Panc1 (cell line): ENCODE measurements around the gene PPP2R1B. TPM values are rescaled to one million over a fixed set of nuclear protein-coding genes. Genes with fewer than 3 reads are reported as not detected.
"Not testable (repeated sequence)": the region's sequence is repeated elsewhere in the genome, so short reads cannot be mapped to it uniquely, and the experiment has no call there.

ENCODE experiments used
- ATAC-seq: fragments of 200-7000 bp; cut with Tn5 transposase; 2 replicates; pipeline ENCODE4 v1.9.1; 2020; ENCODE audit warnings: mild to moderate bottlenecking, moderate library complexity
- BruUV-seq: library from RNA; stranded (reverse); fragments of 400-500 nt; replicated peaks from 2 replicates; lab custom pipeline; 2021; lab: Mats Ljungman, UMichigan
- CTCF ChIA-PET: fragments of 300-600 bp; sonication (Branson Sonifier 250); formaldehyde crosslinking; loops from one replicate; lab custom pipeline; 2022; ENCODE audit warnings: antibody characterized with exemption; lab: Charles Lee
- POLR2A ChIA-PET: fragments of 300-600 bp; sonication (Branson Sonifier 250); formaldehyde crosslinking; loops from one replicate; lab custom pipeline; 2022; ENCODE audit warnings: antibody characterized with exemption; lab: Charles Lee
- DNase-seq: peaks from one replicate; pipeline ENCODE4 v3.0.0-alpha.2; 2010; ENCODE audit warnings: low read depth, low spot score
- H3K27ac ChIP-seq: 2 replicates; pipeline ENCODE4 v1.5.1; 2011; ENCODE audit warnings: mild to moderate bottlenecking, low read length, inconsistent platforms
- H3K27me3 ChIP-seq: fragments of 200-500 bp; sonication (Bioruptor generic); 2 replicates; pipeline ENCODE4 v1.6.0; 2014; ENCODE audit warnings: low read length, inconsistent platforms; ENCODE audit not compliant: control insufficient read depth, insufficient read depth
- H3K36me3 ChIP-seq: fragments of 200-500 bp; sonication (Bioruptor generic); 2 replicates; pipeline ENCODE4 v1.5.1; 2014; ENCODE audit warnings: inconsistent platforms, mild to moderate bottlenecking, low read length, moderate library complexity; ENCODE audit not compliant: control insufficient read depth, insufficient read depth
- H3K4me1 ChIP-seq: 2 replicates; pipeline ENCODE4 v1.5.1; 2011; ENCODE audit warnings: inconsistent platforms, mild to moderate bottlenecking, low read length, moderate library complexity; ENCODE audit not compliant: control insufficient read depth, insufficient read depth
- H3K4me3 ChIP-seq, 2 experiments: 2 replicates each; pipeline ENCODE4 v1.5.1; 2011 to 2012; ENCODE audit warnings: low read depth in 2 of 2, low read length in 2 of 2, mild to moderate bottlenecking in 2 of 2, inconsistent platforms in 1 of 2, moderate library complexity in 1 of 2
- H3K9me3 ChIP-seq: fragments of 200-500 bp; sonication (Bioruptor generic); 2 replicates; pipeline ENCODE4 v1.5.1; 2014; ENCODE audit warnings: low read depth, mild to moderate bottlenecking, inconsistent platforms, low read length, moderate library complexity; ENCODE audit not compliant: control insufficient read depth, insufficient read depth
- POLR2AphosphoS5 ChIP-seq: IDR thresholded peaks from 2 replicates; pipeline ENCODE4 v1.6.1; 2012; ENCODE audit warnings: mild to moderate bottlenecking, low read depth, low read length, moderate library complexity
- SIN3A ChIP-seq: IDR thresholded peaks from 2 replicates; pipeline ENCODE4 v1.6.1; 2012; ENCODE audit warnings: low read depth, mild to moderate bottlenecking, low read length, moderate library complexity, borderline replicate concordance; ENCODE audit not compliant: insufficient read depth
- TCF7L2 ChIP-seq: IDR thresholded peaks from 2 replicates; pipeline ENCODE4 v1.6.1; 2011; ENCODE audit warnings: mild to moderate bottlenecking, low read depth, low read length, inconsistent platforms
- in situ Hi-C: cut with HindIII; loops from 2 replicates; pipeline ENCODE4 v1.10.0; 2016; ENCODE audit warnings: low sequenced_read_pairs, low pct_unique_long_range_greater_than_20kb
- intact Hi-C: fragments of 100-400 bp; cut with micrococcal nuclease; formaldehyde crosslinking; loops from one replicate; pipeline ENCODE4 v1.10.0; 2022; ENCODE audit not compliant: unreplicated experiment
- total RNA-seq: library from RNA; stranded (reverse); gene quantifications from one replicate; pipeline ENCODE4 v1.2.1, GENCODE V29; 2021; ENCODE audit not compliant: unreplicated experiment
- TF ChIP-seq, protein P1 (sequence below), 2 experiments: IDR thresholded peaks; 2 replicates each; pipeline ENCODE4 v1.6.1; 2011 to 2012; ENCODE audit warnings: low read depth in 2 of 2, control low read depth in 1 of 2, low read length in 1 of 2, mild to moderate bottlenecking in 1 of 2, moderate library complexity in 1 of 2; ENCODE audit not compliant: insufficient read depth in 1 of 2
- TF ChIP-seq, protein P2 (sequence below): fragments of 450-650 bp; IDR thresholded peaks from 2 replicates; pipeline ENCODE4 v1.5.1; 2017; ENCODE audit warnings: mild to moderate bottlenecking

Gene PPP2R1B
- total RNA-seq, 1 experiment from 2014 or later: 57.7 TPM

DNA sequence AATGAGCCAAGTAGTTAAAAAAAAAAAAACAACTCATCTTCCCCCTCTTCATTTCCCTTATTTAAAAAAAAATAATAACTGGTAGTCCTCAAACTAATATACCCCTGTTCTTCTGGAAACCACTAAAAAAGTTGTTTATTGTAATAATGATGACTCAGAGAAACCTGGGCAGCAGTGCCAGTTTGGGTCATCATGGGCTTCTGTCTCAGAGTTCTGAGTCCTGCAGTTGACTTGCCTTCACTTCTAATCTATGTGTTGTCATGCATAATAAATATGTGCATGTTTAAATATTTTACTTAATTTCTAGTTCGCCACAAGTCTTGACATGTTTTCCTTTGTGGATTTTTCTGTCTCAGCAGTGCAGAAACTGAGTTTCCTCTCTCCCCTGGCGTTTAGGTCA lies 46.8 kb downstream of the PPP2R1B start:
- Histone ChIP-seq H3K4me3 (no peak overlapping the region), H3K9me3 (no peaks in the 10 kb centered on the region), H3K27ac (no peak overlapping the region), H3K4me1 (peaks cover 11% of the 10 kb centered on the region), H3K27me3 (no peaks in the 10 kb centered on the region), H3K36me3 (peaks cover 17% of the 10 kb centered on the region)
- ChIA-PET POLR2A (no interaction called here), CTCF (no interaction called here)
- DNase-seq (no peak), ATAC-seq (no peak)
- no peak for TF ChIP-seq SIN3A
- intact Hi-C loops: no loop called here
- no TSS peak for BruUV-seq
- in situ Hi-C loops: no loop called here

DNA sequence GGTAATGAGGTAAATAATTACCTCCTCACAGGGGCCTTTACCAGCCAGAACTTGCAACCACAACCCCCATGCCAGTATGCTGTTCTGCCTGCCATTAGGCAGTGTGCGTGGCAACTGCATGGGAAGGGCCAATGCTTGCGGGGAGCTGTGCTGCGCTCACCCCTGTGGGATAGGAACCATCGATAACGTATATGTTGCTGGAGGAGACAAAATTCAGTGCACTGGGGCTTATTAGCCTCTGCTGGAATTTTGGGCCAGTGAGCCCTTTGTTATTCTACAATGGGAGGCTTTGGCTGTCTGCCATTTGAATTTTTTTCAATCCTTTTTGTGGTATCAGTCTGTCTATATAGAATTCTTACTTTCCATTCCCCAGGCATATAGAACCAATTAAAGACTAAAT lies 47.3 kb downstream of the PPP2R1B start:
- ATAC-seq: peak; percentile 29; the same call in 1 of the 2 replicates
- TF ChIP-seq SIN3A (no peak), POLR2AphosphoS5 (no peak), TCF7L2 (no peak)
- TF ChIP-seq, protein P1, sequence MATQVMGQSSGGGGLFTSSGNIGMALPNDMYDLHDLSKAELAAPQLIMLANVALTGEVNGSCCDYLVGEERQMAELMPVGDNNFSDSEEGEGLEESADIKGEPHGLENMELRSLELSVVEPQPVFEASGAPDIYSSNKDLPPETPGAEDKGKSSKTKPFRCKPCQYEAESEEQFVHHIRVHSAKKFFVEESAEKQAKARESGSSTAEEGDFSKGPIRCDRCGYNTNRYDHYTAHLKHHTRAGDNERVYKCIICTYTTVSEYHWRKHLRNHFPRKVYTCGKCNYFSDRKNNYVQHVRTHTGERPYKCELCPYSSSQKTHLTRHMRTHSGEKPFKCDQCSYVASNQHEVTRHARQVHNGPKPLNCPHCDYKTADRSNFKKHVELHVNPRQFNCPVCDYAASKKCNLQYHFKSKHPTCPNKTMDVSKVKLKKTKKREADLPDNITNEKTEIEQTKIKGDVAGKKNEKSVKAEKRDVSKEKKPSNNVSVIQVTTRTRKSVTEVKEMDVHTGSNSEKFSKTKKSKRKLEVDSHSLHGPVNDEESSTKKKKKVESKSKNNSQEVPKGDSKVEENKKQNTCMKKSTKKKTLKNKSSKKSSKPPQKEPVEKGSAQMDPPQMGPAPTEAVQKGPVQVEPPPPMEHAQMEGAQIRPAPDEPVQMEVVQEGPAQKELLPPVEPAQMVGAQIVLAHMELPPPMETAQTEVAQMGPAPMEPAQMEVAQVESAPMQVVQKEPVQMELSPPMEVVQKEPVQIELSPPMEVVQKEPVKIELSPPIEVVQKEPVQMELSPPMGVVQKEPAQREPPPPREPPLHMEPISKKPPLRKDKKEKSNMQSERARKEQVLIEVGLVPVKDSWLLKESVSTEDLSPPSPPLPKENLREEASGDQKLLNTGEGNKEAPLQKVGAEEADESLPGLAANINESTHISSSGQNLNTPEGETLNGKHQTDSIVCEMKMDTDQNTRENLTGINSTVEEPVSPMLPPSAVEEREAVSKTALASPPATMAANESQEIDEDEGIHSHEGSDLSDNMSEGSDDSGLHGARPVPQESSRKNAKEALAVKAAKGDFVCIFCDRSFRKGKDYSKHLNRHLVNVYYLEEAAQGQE (IDR thresholded peaks at IDR 0.05; ENCODE audit: insufficient read depth in 1 of 2, low read depth in 2 of 2, low read length in 1 of 2): no peak
- TF ChIP-seq, protein P2, sequence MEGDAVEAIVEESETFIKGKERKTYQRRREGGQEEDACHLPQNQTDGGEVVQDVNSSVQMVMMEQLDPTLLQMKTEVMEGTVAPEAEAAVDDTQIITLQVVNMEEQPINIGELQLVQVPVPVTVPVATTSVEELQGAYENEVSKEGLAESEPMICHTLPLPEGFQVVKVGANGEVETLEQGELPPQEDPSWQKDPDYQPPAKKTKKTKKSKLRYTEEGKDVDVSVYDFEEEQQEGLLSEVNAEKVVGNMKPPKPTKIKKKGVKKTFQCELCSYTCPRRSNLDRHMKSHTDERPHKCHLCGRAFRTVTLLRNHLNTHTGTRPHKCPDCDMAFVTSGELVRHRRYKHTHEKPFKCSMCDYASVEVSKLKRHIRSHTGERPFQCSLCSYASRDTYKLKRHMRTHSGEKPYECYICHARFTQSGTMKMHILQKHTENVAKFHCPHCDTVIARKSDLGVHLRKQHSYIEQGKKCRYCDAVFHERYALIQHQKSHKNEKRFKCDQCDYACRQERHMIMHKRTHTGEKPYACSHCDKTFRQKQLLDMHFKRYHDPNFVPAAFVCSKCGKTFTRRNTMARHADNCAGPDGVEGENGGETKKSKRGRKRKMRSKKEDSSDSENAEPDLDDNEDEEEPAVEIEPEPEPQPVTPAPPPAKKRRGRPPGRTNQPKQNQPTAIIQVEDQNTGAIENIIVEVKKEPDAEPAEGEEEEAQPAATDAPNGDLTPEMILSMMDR: no peak
- Histone ChIP-seq H3K4me3 (no peak overlapping the region), H3K27me3 (no peaks in the 10 kb centered on the region), H3K27ac (no peak overlapping the region), H3K9me3 (no peaks in the 10 kb centered on the region), H3K4me1 (peaks cover 11% of the 10 kb centered on the region), H3K36me3 (peaks cover 15% of the 10 kb centered on the region)
- BruUV-seq: no TSS peak
- DNase-seq: no peak
- ChIA-PET CTCF (no interaction called here), POLR2A (no interaction called here)
- in situ Hi-C loops: no loop called here
- intact Hi-C loops: no loop called here

DNA sequence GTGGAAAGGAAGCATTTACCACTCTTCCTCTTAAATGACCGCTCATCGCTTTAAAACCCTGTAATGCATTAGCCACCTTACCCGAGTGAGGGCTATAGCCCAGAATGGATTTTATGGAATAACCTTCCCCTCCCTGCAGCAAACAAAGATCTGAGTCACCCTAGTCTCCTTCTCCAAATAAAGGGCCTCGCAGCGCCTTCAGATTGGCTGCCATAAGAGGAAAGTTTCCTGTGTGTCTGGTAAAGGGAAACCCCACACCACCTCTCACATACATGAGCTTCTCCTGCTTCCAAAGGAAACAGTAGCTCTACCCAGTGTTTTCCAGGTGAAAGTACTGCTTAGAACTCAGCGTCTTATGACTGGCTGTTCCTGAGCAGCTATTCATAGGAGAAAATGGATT lies 47.8 kb downstream of the PPP2R1B start:
- in situ Hi-C loops (no loop called here), intact Hi-C loops (no loop called here)
- peak; percentile 86 for ATAC-seq
- DNase-seq: no peak
- H3K36me3 ChIP-seq: peaks cover 15% of the 10 kb centered on the region
- no peaks in the 10 kb centered on the region for H3K27me3 ChIP-seq
- TF ChIP-seq, protein P1 (IDR thresholded peaks at IDR 0.05; ENCODE audit: insufficient read depth in 1 of 2, low read depth in 2 of 2, low read length in 1 of 2): no peak
- TF ChIP-seq POLR2AphosphoS5: no peak
- TF ChIP-seq, protein P2: no peak
- BruUV-seq: no TSS peak
- POLR2A ChIA-PET: no interaction called here
- H3K9me3 ChIP-seq: no peaks in the 10 kb centered on the region
- H3K27ac ChIP-seq: no peak overlapping the region
- CTCF ChIA-PET: no interaction called here
- H3K4me1 ChIP-seq: peaks cover 11% of the 10 kb centered on the region
- H3K4me3 ChIP-seq: no peak overlapping the region

DNA sequence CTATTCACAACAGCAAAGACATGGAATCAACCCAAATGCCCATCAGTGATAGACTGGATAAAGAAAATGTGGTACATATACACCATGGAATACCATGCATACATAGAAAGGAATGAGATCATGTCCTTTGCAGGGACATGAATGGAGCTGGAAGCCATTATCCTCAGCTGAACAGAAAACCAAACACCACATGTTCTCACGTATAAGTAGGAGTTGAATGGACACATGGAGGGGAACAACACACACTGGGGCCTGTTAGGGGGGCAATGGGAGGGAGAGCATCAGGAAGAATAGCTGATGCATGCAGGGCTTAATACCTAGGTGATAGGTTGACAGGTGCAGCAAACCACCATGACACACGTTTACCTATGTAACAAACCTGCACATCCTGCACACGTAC lies 48.5 kb downstream of the PPP2R1B start:
- CTCF ChIA-PET, ATAC-seq, in situ Hi-C loops, H3K4me3 ChIP-seq, H3K27ac ChIP-seq, POLR2A ChIA-PET, DNase-seq, H3K27me3 ChIP-seq, BruUV-seq, intact Hi-C loops, H3K9me3 ChIP-seq: not testable (repeated sequence)
- H3K4me1 ChIP-seq: peaks cover 11% of the 10 kb centered on the region
- H3K36me3 ChIP-seq: peaks cover 15% of the 10 kb centered on the region
